PFSK-1 (cell line): Measurements from ENCODE around the gene ASCC3.

Source experiments
- FOXP2 ChIP-seq: optimal IDR thresholded peaks from 2 replicates; pipeline ENCODE3; 2011; ENCODE audit warnings: borderline replicate concordance, control low read depth, inconsistent platforms; ENCODE audit not compliant: insufficient read depth; ENCODE audit errors: extremely low read length, extremely low read depth
- POLR2AphosphoS5 ChIP-seq: IDR thresholded peaks from 2 replicates; pipeline ENCODE4 v1.6.1; 2012; ENCODE audit warnings: low read depth, mild to moderate bottlenecking, control low read depth, low read length, moderate library complexity
- SIN3A ChIP-seq: IDR thresholded peaks from 2 replicates; pipeline ENCODE4 v1.6.1; 2012; ENCODE audit warnings: mild to moderate bottlenecking, low read length, moderate library complexity, borderline replicate concordance; ENCODE audit not compliant: insufficient read depth
- TAF1 ChIP-seq: IDR thresholded peaks from 2 replicates; pipeline ENCODE4 v1.6.1; 2012; ENCODE audit warnings: low read length, control low read depth, borderline replicate concordance; ENCODE audit not compliant: insufficient read depth
- TF ChIP-seq, protein P1 (sequence below), 2 experiments: IDR thresholded peaks; 2 replicates each; pipeline versions ENCODE4 v1.6.1 to v1.8.0; 2011 to 2012; ENCODE audit warnings: low read depth in 2 of 2, low read length in 2 of 2, control low read depth in 1 of 2, inconsistent platforms in 1 of 2, mild to moderate bottlenecking in 1 of 2, moderate library complexity in 1 of 2; ENCODE audit not compliant: insufficient read depth in 1 of 2

ASCC3 gene

GRCh38 chr6:100701728-100702127, 179.4 kb downstream of the ASCC3 start:
- TF ChIP-seq POLR2AphosphoS5 (no peak), TAF1 (no peak)

DNA sequence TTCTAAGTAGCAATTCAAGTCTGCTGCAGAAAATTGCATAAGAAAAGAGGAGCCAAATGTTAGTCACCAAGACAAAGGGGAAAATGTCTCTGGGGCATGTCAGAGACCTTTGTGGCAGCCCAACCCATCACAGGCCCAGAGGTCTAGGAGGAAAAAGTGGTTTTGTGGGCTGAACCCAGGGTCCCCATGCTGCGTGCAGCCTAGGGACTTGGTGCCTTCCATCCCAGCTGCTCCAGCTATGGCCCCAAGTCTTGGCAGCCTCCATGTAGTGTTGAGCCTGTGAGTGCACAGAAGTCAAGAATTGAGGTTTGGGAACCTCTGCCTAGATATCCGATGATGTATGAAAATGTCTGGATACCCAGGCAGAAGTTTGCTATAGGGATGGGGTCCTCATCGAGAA, 181.1 kb downstream of the ASCC3 start:
- no peak for TF ChIP-seq SIN3A
- TF ChIP-seq, protein P1, sequence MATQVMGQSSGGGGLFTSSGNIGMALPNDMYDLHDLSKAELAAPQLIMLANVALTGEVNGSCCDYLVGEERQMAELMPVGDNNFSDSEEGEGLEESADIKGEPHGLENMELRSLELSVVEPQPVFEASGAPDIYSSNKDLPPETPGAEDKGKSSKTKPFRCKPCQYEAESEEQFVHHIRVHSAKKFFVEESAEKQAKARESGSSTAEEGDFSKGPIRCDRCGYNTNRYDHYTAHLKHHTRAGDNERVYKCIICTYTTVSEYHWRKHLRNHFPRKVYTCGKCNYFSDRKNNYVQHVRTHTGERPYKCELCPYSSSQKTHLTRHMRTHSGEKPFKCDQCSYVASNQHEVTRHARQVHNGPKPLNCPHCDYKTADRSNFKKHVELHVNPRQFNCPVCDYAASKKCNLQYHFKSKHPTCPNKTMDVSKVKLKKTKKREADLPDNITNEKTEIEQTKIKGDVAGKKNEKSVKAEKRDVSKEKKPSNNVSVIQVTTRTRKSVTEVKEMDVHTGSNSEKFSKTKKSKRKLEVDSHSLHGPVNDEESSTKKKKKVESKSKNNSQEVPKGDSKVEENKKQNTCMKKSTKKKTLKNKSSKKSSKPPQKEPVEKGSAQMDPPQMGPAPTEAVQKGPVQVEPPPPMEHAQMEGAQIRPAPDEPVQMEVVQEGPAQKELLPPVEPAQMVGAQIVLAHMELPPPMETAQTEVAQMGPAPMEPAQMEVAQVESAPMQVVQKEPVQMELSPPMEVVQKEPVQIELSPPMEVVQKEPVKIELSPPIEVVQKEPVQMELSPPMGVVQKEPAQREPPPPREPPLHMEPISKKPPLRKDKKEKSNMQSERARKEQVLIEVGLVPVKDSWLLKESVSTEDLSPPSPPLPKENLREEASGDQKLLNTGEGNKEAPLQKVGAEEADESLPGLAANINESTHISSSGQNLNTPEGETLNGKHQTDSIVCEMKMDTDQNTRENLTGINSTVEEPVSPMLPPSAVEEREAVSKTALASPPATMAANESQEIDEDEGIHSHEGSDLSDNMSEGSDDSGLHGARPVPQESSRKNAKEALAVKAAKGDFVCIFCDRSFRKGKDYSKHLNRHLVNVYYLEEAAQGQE (IDR thresholded peaks at IDR 0.05; ENCODE audit: insufficient read depth in 1 of 2, low read depth in 2 of 2, low read length in 2 of 2): no peak
- TF ChIP-seq TAF1: no peak
- TF ChIP-seq POLR2AphosphoS5: no peak
- no peak for TF ChIP-seq FOXP2

DNA sequence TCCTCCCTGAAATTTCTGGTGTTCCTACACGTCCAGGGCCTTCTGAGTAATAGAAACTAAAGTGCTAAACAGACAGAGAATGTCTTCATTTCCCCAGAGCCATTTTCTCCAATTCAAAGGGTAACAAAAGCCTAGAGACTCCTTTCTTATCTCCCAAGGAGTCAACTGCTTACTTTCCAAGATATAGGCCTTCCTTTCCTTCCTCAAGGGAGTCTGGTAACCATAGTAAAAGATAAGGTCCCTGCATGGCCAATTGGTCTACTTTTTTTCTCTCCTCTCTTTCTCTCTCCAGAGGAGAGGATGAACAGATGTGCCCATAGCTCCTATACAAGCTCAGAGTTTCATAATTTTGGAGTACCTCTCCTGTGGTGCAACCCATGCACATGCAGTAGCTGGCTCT, 185.7 kb downstream of the ASCC3 start:
- TF ChIP-seq, protein P1 (IDR thresholded peaks at IDR 0.05; ENCODE audit: insufficient read depth in 1 of 2, low read depth in 2 of 2, low read length in 2 of 2): no peak
- TF ChIP-seq TAF1: no peak
- TF ChIP-seq SIN3A: no peak
- TF ChIP-seq FOXP2: no peak
- TF ChIP-seq POLR2AphosphoS5: no peak

GRCh38 chr6:100693249-100693927, 187.7 kb downstream of the ASCC3 start:
- TF ChIP-seq, protein P1 (IDR thresholded peaks at IDR 0.05; ENCODE audit: insufficient read depth in 1 of 2, low read depth in 2 of 2, low read length in 2 of 2): no peak
- TF ChIP-seq POLR2AphosphoS5 (no peak), SIN3A (no peak), TAF1 (no peak), FOXP2 (no peak)

DNA sequence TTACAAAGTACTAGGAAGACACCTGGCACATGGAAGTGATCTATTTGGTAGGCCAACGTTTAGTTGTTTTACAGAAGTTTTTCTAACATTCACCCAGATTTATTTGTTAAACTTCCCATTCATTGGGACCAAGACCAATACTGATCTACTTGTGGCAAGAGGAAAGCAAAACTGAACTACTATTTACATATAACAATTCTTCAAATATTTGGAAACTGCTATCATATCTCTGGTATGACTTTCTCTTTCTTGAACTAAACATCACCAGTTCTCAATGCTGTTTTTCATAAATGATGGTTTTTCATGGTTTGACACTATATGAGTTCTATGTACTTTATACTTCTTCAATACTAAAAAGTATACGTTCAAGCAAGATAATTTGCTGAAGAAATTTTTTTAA, 189.2 kb downstream of the ASCC3 start:
- TF ChIP-seq FOXP2 (no peak), SIN3A (no peak), POLR2AphosphoS5 (no peak), TAF1 (no peak)
- TF ChIP-seq, protein P1 (IDR thresholded peaks at IDR 0.05; ENCODE audit: insufficient read depth in 1 of 2, low read depth in 2 of 2, low read length in 2 of 2): no peak
